A204.1 (cell line): Measurements from ENCODE around the gene MLLT6.

ENCODE experiments used
- FAIRE-seq: peaks from 2 replicates; lab custom pipeline; 2012; peaks lifted over from hg19 to GRCh38; lab: Jason Lieb, UNC

The MLLT6 gene

GRCh38 chr17:38745545-38745944 lies 40.5 kb downstream of the MLLT6 start:
- FAIRE-seq, result no peak

- no peak for FAIRE-seq
These were observed 41.2 kb downstream of the MLLT6 start for GRCh38 chr17:38746004-38746848.

- no peak for FAIRE-seq
These were observed 41.9 kb downstream of the MLLT6 start for GRCh38 chr17:38746849-38747462.

GRCh38 chr17:38747463-38748148 lies 42.5 kb downstream of the MLLT6 start:
- no peak for FAIRE-seq

GRCh38 chr17:38748149-38748891 lies 43.2 kb downstream of the MLLT6 start, which contains the start of gene PCGF2:
TSS of gene PCGF2 (minus strand) at chr17:38748336. CDS start at chr17:38740402, 7,934 bp downstream.
- FAIRE-seq, result no peak

- FAIRE-seq, result no peak
These were observed 43.8 kb downstream of the MLLT6 start for GRCh38 chr17:38748892-38749222.

- no peak for FAIRE-seq
These were observed 44.4 kb downstream of the MLLT6 start for GRCh38 chr17:38749223-38750043.

GRCh38 chr17:38750044-38750311 lies 44.9 kb downstream of the MLLT6 start:
- FAIRE-seq, result no peak

- FAIRE-seq, result no peak
These were observed 45.4 kb downstream of the MLLT6 start for GRCh38 chr17:38750312-38751121.

- FAIRE-seq, result no peak
These were observed 46.2 kb downstream of the MLLT6 start for GRCh38 chr17:38751144-38751807.

GRCh38 chr17:38751808-38752307 lies 46.8 kb downstream of the MLLT6 start:
- no peak for FAIRE-seq

GRCh38 chr17:38752308-38753070 lies 47.4 kb downstream of the MLLT6 start, which contains the start of gene PSMB3:
TSS of gene PSMB3 (plus strand) at chr17:38752741. CDS start at chr17:38752827, 86 bp downstream.
- FAIRE-seq, result no peak

GRCh38 chr17:38753071-38753506 lies 48.0 kb downstream of the MLLT6 start:
- FAIRE-seq, result no peak

- FAIRE-seq, result no peak
These were observed 56.5 kb downstream of the MLLT6 start for GRCh38 chr17:38761612-38762011.

- FAIRE-seq, result no peak
These were observed 57.2 kb downstream of the MLLT6 start for GRCh38 chr17:38762231-38762630.

GRCh38 chr17:38766341-38766740 lies 61.3 kb downstream of the MLLT6 start:
- no peak for FAIRE-seq

GRCh38 chr17:38768417-38768816 lies 63.3 kb downstream of the MLLT6 start:
- FAIRE-seq, result no peak

- no peak for FAIRE-seq
These were observed 68.2 kb downstream of the MLLT6 start for GRCh38 chr17:38773258-38773657.

- FAIRE-seq, result no peak
These were observed 72.7 kb downstream of the MLLT6 start for GRCh38 chr17:38777641-38778250.
